Stimulated activated naive CD8-positive, alpha-beta T cell treated with anti-CD3 and anti-CD28 coated beads, Interleukin-15, amount 100 ng/mL, for 72 hours (primary cell): Measurements from ENCODE around the gene SARDH.
A peak's percentile ranks its signal among the peaks of the same experiment; 100 is the strongest.

Source experiments
- ATAC-seq: fragments of 150-1000 bp; cut with Tn5 transposase; 2 replicates; pipeline ENCODE4 v1.10.0; 2021; ENCODE audit warnings: mild to moderate bottlenecking, moderate library complexity
- DNase-seq, 2 donors: peaks; one replicate each; pipeline ENCODE4 v3.0.0; 2021 to 2022
- H3K27ac Mint-ChIP-seq, 2 donors: one replicate each; pipeline ENCODE4 v1.8.0; 2022; ENCODE audit warnings: mild to moderate bottlenecking in 2 of 2, mixed read lengths in 2 of 2, moderate library complexity in 2 of 2
- H3K27me3 Mint-ChIP-seq: one replicate; pipeline ENCODE4 v1.8.0; 2022; ENCODE audit warnings: mixed read lengths
- H3K4me1 Mint-ChIP-seq: one replicate; pipeline ENCODE4 v1.8.0; 2022; ENCODE audit warnings: mild to moderate bottlenecking, mixed read lengths
- H3K4me3 Mint-ChIP-seq, 2 donors: one replicate each; pipeline ENCODE4 v1.8.0; 2022; ENCODE audit warnings: mild to moderate bottlenecking in 2 of 2, mixed read lengths in 2 of 2, moderate library complexity in 1 of 2
- H3K9me3 Mint-ChIP-seq, 2 donors: one replicate each; pipeline ENCODE4 v1.8.0; 2022; ENCODE audit warnings: mixed read lengths in 2 of 2

Gene SARDH

GRCh38 chr9:133674091-133674490 is 64.1 kb downstream of the SARDH start:
- Mint-ChIP-seq H3K27ac (no peak overlapping the region), H3K9me3 (no peaks in the 10 kb centered on the region), H3K4me3 (no peak overlapping the region), H3K4me1 (peaks cover 37% of the 10 kb centered on the region), H3K27me3 (no peaks in the 10 kb centered on the region)
- ATAC-seq (no peak), DNase-seq (no peak)

DNA sequence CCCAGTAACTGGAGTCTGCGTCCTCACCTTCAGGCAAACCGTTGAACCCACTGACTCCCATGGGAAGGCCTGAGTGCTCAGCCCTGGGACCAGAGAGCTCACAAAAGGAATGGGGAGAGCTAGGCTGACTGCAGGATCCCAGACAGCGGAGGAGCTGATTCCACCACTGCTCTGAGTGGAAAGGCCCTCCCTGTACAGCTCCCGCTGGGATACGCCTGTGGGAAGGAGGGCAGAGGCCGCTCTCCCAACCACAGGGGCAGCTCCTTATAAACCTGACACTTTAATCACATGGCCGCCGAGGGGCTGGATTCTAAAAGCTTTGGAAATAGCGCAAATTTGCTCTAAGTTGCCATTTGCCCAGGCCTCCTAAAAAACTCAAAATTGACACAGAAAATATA is 64.9 kb downstream of the SARDH start:
- Mint-ChIP-seq H3K4me1 (peaks cover 29% of the 10 kb centered on the region), H3K4me3 (no peak overlapping the region), H3K9me3 (no peaks in the 10 kb centered on the region), H3K27ac (no peak overlapping the region), H3K27me3 (no peaks in the 10 kb centered on the region)
- no peak for DNase-seq
- ATAC-seq = no peak

GRCh38 chr9:133672503-133673257 is 65.5 kb downstream of the SARDH start:
- Mint-ChIP-seq H3K4me1 (peaks cover 26% of the 10 kb centered on the region), H3K27me3 (no peaks in the 10 kb centered on the region), H3K9me3 (no peaks in the 10 kb centered on the region), H3K4me3 (no peak overlapping the region), H3K27ac (peak overlapping the region in 1 of 2 donors; percentile 93)
- no peak for DNase-seq
- no peak for ATAC-seq

DNA sequence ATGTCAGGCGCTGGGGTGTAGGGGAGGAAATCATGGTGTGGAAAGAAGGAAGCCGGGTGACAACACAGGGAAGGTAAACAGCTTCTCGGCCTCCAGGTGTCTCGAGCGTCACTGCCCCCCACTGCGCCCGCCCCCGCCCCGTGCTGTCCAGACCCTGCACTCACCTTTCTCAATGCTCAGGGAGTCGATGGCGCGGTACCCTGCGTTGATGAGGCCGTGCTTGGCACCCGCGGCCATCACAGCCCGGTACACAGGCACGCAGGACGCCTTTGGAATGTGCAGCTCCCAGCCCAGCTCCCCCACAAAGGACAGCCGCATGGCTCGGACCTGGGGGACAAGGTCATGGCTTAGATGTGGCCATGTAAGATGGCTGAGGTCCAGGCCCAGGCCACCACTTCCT is 66.8 kb downstream of the SARDH start:
- H3K4me3 Mint-ChIP-seq = no peak overlapping the region
- DNase-seq = no peak
- H3K9me3 Mint-ChIP-seq = no peaks in the 10 kb centered on the region
- H3K27ac Mint-ChIP-seq = no peak overlapping the region
- H3K27me3 Mint-ChIP-seq = no peaks in the 10 kb centered on the region
- H3K4me1 Mint-ChIP-seq = peaks cover 13% of the 10 kb centered on the region
- no peak for ATAC-seq

- Mint-ChIP-seq H3K4me1 (peaks cover 4% of the 10 kb centered on the region), H3K9me3 (no peaks in the 10 kb centered on the region), H3K4me3 (no peak overlapping the region), H3K27me3 (no peaks in the 10 kb centered on the region), H3K27ac (peak overlapping the region in 1 of 2 donors; percentile 84)
- DNase-seq (no peak), ATAC-seq (no peak)
These were observed 67.7 kb downstream of the SARDH start for GRCh38 chr9:133670466-133670865.

- DNase-seq (no peak), ATAC-seq (no peak)
- H3K4me1 Mint-ChIP-seq = no peaks in the 10 kb centered on the region
- H3K9me3 Mint-ChIP-seq = no peaks in the 10 kb centered on the region
- H3K27ac Mint-ChIP-seq = no peak overlapping the region
- no peak overlapping the region for H3K4me3 Mint-ChIP-seq
- H3K27me3 Mint-ChIP-seq = no peaks in the 10 kb centered on the region
These were observed 68.9 kb downstream of the SARDH start for GRCh38 chr9:133669182-133669801.

GRCh38 chr9:133667759-133668450 is 70.2 kb downstream of the SARDH start:
- DNase-seq (no peak), ATAC-seq (peak; percentile 40)
- Mint-ChIP-seq H3K27me3 (no peaks in the 10 kb centered on the region), H3K4me1 (no peaks in the 10 kb centered on the region), H3K9me3 (no peaks in the 10 kb centered on the region), H3K4me3 (no peak overlapping the region), H3K27ac (no peak overlapping the region)

DNA sequence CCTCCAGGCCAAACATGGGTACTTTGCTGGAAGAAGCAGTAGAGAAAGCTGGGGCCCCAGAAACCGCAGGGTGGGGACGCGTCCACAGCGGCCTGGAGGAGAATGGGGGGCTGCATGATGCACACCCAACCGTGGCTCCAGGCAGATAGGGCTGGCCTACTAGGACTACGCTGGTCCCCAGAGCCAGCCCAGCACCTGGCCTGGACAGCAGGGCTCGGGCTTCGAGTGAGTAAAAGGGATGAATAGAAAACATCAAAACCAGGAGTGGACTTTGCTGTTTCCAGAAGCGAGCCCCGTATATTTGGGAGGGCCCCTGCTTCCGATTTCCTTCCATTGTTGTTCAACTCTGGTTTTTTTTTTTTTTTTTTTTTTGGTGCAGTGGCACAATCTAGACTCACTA is 71.3 kb downstream of the SARDH start:
- Mint-ChIP-seq H3K4me3 (no peak overlapping the region), H3K27ac (no peak overlapping the region), H3K27me3 (no peaks in the 10 kb centered on the region), H3K9me3 (no peaks in the 10 kb centered on the region), H3K4me1 (no peaks in the 10 kb centered on the region)
- DNase-seq (no peak), ATAC-seq (no peak)

- no peaks in the 10 kb centered on the region for H3K4me1 Mint-ChIP-seq
- no peak overlapping the region for H3K27ac Mint-ChIP-seq
These were observed 71.8 kb downstream of the SARDH start for GRCh38 chr9:133666387-133666786.

DNA sequence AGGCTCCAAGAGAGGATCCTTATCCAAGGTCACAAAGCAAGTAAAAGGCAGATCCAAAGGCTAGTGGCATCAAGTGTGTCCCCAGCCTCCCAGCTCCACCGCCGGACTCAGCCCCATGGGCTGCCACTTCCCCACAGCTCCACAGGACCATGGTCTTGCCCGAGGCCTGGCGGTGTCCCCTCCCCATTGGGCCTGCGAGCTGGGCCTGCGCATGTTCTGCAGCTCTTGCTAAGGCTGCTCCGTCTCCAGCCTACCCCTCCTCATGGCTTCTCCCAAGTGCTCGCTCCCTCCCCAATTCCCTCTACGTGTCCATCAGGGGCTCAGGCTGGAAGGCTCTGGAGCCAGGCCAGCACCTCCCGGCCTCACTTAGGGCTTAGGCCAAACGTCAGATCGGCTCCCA is 72.6 kb downstream of the SARDH start:
- no peak for DNase-seq
- peak overlapping the region in 1 of 2 donors; percentile 76 for H3K27ac Mint-ChIP-seq

More at GRCh38 chr9:133666387-133666786, 71.8 kb downstream of the SARDH start:
- no peaks in the 10 kb centered on the region for H3K27me3 Mint-ChIP-seq
- no peaks in the 10 kb centered on the region for H3K9me3 Mint-ChIP-seq
- ATAC-seq (no peak), DNase-seq (no peak)
- no peak overlapping the region for H3K4me3 Mint-ChIP-seq

DNA sequence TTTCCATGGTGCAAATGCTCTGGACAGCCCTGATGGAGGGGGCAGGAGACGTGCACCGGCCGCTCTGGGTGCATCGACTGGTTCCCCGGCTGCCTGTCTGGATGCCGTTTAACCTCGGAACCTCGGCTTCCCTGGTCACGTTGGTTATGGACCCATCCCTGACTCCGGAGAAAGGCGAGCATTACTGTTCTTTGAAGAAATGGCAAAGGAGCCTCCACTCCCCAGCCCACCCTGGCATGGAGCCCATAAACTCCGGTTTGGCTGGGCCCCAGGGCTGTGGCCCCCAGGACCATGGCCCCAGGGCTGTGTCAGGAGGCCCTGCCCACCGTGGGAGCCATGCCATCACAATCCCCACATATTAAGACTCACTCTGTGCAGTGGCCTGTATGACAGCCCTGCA is 73.1 kb downstream of the SARDH start:
- Mint-ChIP-seq H3K9me3 (no peaks in the 10 kb centered on the region), H3K27ac (no peak overlapping the region), H3K4me3 (no peak overlapping the region), H3K27me3 (peaks cover 4% of the 10 kb centered on the region), H3K4me1 (peaks cover 2% of the 10 kb centered on the region)
- ATAC-seq = no peak
- no peak for DNase-seq

More for the DNA sequence above, 72.6 kb downstream of the SARDH start:
- ATAC-seq = no peak
- Mint-ChIP-seq H3K4me3 (no peak overlapping the region), H3K27me3 (no peaks in the 10 kb centered on the region), H3K9me3 (no peaks in the 10 kb centered on the region), H3K4me1 (no peaks in the 10 kb centered on the region)

DNA sequence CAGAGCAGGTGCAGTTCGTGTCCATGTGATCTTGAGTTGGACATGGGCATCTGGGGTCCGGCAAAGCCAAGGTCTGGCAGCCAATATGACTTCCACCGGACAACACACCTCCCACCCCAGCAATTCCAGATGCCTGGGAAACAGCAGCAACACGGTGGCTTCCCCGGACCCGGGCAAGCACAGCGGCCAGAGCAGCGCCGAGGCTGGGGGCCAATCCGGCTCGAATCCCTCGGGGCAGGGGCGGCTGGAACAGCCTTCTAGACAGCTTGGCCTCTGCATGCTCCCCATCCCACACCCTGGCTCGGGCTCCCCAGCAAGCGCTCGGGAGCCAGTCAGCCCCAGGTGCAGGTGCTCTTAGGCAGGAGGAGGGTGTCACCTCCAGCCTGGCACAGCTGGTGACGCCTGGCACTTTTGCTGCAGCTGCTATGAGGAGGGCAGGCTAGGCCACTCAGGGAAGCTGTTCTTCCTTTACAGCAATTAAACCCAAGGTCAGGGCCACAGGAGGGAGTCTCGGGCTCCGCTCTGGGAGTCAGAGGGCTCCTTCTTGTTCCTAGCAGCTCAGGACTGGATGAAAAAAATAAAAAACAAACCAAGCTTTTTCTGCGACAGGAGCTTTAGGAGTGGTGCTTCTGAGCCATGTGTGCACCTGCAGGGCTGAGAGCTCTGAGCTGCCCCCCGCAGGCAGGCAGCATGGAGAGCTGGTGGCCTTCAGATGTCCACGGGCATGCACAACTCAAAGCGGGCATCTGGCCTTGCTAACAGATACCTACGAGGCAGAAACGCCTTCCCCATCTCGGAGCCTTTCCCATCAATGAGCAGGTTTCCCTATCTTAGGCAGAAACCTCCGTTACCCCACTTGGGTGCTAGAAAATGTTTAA is 73.7 kb downstream of the SARDH start:
- no peak overlapping the region for H3K4me3 Mint-ChIP-seq
- no peaks in the 10 kb centered on the region for H3K9me3 Mint-ChIP-seq
- H3K27ac Mint-ChIP-seq = no peak overlapping the region
- peaks cover 10% of the 10 kb centered on the region for H3K27me3 Mint-ChIP-seq
- no peak for DNase-seq
- H3K4me1 Mint-ChIP-seq = peaks cover 9% of the 10 kb centered on the region
- ATAC-seq = no peak

DNA sequence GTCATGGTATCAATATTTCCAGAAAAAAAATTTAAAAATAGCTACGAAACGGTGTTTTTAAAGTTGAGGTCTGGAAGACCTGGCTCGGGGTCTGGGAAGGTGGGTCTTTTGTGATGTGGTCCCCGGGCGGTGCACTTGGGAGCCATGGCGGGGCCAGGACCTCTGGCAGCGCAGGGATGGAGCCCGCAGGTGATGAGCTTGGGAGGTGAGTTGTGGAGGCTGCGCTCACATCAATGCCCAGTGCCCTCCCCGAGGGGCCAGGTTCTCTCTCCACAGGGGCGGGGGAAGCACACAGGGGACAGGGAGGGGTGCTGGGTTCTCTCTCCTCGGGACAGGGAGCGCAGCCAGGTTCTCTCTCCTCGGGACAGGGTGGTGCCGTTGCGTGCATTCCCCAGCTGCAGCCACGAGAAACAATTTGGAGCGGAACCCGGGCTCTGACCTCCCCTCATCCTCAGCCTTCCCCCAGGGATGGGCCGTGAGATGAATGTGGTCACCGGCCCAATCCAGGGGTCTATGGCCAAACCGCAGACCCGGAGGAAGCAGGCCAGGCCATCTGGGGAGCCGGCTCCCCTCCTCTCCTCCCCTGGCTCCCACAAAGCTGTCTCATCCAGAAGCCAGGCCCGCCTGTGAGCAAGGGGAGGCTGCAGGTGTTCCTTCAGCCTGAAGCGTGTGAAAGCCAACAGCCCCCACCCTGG is 76.2 kb downstream of the SARDH start:
- Mint-ChIP-seq H3K27me3 (peaks cover 35% of the 10 kb centered on the region), H3K4me1 (peaks cover 22% of the 10 kb centered on the region), H3K27ac (no peak overlapping the region), H3K9me3 (no peaks in the 10 kb centered on the region), H3K4me3 (no peak overlapping the region)
- ATAC-seq = no peak
- no peak for DNase-seq

- H3K27ac Mint-ChIP-seq = peak overlapping the region in 1 of 2 donors; percentile 92
- H3K9me3 Mint-ChIP-seq = no peaks in the 10 kb centered on the region
- peaks cover 34% of the 10 kb centered on the region for H3K4me1 Mint-ChIP-seq
- ATAC-seq (no peak), DNase-seq (no peak)
- H3K4me3 Mint-ChIP-seq = no peak overlapping the region
- peaks cover 59% of the 10 kb centered on the region for H3K27me3 Mint-ChIP-seq
These were observed 78.6 kb downstream of the SARDH start for GRCh38 chr9:133659516-133659915.
